ENCODE data around the gene RDH11.

RDH11 gene

DNA sequence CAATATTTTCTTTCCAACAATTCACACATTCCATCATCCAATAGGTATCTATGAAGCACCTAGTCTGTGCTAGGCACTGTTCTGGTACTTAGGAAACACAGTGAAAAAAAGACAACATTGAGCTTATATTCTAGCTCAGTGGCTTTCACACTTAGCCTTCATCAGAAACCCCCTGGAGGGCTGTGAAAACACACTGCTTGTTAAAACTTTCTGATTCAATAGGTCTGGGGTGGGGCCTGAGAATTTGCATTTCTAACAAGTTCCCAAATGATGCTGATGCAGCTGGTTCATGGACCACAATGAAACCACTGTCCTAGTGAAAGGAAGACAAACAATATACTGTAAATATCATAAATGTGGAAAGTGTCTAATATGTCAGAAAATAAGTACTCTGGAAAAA is 27.0 kb downstream of the RDH11 start:
- Histone ChIP-seq H3K4me3 (replicated peaks; ENCODE audit: insufficient read depth, low read length) (no peak overlapping the region), H3K27ac (replicated peaks) (no peak overlapping the region), H3K27me3 (ENCODE audit: insufficient read depth, poor library complexity, severe bottlenecking) (no peaks in the 10 kb centered on the region)
- TF ChIP-seq POLR2AphosphoS5 (IDR thresholded peaks at IDR 0.05; ENCODE audit: low read depth) = no peak
- no peak for TF ChIP-seq GABPA (IDR thresholded peaks at IDR 0.05; ENCODE audit: low read depth)
- no peak for TF ChIP-seq CTCF (IDR thresholded peaks at IDR 0.05; ENCODE audit: insufficient read depth, low read length)
- TF ChIP-seq REST (IDR thresholded peaks at IDR 0.05; ENCODE audit: insufficient replicate concordance, low read depth) = no peak
- TF ChIP-seq SPI1 (IDR thresholded peaks at IDR 0.05; ENCODE audit: borderline replicate concordance, low read depth) = no peak
- no peak for DNase-seq (ENCODE audit: low read depth in 1 of 2, low spot score in 1 of 2)

GRCh38 chr14:67666750-67667449 is 28.7 kb downstream of the RDH11 start:
- peak in 1 of 2 experiments; percentile 16 for DNase-seq (ENCODE audit: low read depth in 1 of 2, low spot score in 1 of 2)
- Histone ChIP-seq H3K4me3 (replicated peaks; ENCODE audit: insufficient read depth, low read length) (no peak overlapping the region), H3K27me3 (ENCODE audit: insufficient read depth, poor library complexity, severe bottlenecking) (no peaks in the 10 kb centered on the region), H3K27ac (replicated peaks) (no peak overlapping the region)
- TF ChIP-seq SPI1 (IDR thresholded peaks at IDR 0.05; ENCODE audit: borderline replicate concordance, low read depth) = peak; percentile 71
- no peak for TF ChIP-seq CTCF (IDR thresholded peaks at IDR 0.05; ENCODE audit: insufficient read depth, low read length)

DNA sequence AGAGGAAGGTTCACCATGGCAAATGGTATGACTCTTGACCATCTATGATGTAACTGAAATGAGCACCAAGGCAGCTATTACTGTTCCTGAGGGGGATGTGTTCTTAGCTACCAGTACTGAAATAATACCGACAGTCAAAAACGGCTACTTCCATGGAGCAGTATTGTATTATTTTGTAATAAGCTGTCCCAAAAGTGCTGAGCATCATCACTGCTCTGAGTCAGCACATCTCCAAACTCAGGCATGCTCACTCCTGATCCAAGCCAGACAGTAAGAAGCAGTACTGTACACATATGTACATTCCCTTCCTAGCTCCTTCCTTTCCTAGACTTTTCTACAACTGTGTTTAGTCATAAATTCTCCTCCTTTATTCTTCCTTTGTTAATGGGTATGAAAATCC is 29.7 kb downstream of the RDH11 start:
- H3K27ac ChIP-seq (replicated peaks) = no peak overlapping the region

GRCh38 chr14:67663633-67664032 is 31.9 kb downstream of the RDH11 start:
- Histone ChIP-seq H3K4me3 (replicated peaks; ENCODE audit: insufficient read depth, low read length) (no peak overlapping the region), H3K27ac (replicated peaks) (no peak overlapping the region), H3K27me3 (ENCODE audit: insufficient read depth, poor library complexity, severe bottlenecking) (no peaks in the 10 kb centered on the region)
- TF ChIP-seq POLR2AphosphoS5 (IDR thresholded peaks at IDR 0.05; ENCODE audit: low read depth) = no peak
- TF ChIP-seq REST (IDR thresholded peaks at IDR 0.05; ENCODE audit: insufficient replicate concordance, low read depth) = no peak
- TF ChIP-seq CTCF (IDR thresholded peaks at IDR 0.05; ENCODE audit: insufficient read depth, low read length) = no peak
- TF ChIP-seq SPI1 (IDR thresholded peaks at IDR 0.05; ENCODE audit: borderline replicate concordance, low read depth) = no peak
- no peak for TF ChIP-seq GABPA (IDR thresholded peaks at IDR 0.05; ENCODE audit: low read depth)
- no peak for DNase-seq (ENCODE audit: low read depth in 1 of 2, low spot score in 1 of 2)

More for the DNA sequence above, 29.7 kb downstream of the RDH11 start:
- no peak for DNase-seq (ENCODE audit: low read depth in 1 of 2, low spot score in 1 of 2)
- TF ChIP-seq CTCF (IDR thresholded peaks at IDR 0.05; ENCODE audit: insufficient read depth, low read length) (no peak), SPI1 (IDR thresholded peaks at IDR 0.05; ENCODE audit: borderline replicate concordance, low read depth) (no peak), GABPA (IDR thresholded peaks at IDR 0.05; ENCODE audit: low read depth) (no peak)
- Histone ChIP-seq H3K4me3 (replicated peaks; ENCODE audit: insufficient read depth, low read length) (no peak overlapping the region), H3K27me3 (ENCODE audit: insufficient read depth, poor library complexity, severe bottlenecking) (no peaks in the 10 kb centered on the region)
